ENCODE data around the gene PLEKHN1.

PLEKHN1 gene

DNA sequence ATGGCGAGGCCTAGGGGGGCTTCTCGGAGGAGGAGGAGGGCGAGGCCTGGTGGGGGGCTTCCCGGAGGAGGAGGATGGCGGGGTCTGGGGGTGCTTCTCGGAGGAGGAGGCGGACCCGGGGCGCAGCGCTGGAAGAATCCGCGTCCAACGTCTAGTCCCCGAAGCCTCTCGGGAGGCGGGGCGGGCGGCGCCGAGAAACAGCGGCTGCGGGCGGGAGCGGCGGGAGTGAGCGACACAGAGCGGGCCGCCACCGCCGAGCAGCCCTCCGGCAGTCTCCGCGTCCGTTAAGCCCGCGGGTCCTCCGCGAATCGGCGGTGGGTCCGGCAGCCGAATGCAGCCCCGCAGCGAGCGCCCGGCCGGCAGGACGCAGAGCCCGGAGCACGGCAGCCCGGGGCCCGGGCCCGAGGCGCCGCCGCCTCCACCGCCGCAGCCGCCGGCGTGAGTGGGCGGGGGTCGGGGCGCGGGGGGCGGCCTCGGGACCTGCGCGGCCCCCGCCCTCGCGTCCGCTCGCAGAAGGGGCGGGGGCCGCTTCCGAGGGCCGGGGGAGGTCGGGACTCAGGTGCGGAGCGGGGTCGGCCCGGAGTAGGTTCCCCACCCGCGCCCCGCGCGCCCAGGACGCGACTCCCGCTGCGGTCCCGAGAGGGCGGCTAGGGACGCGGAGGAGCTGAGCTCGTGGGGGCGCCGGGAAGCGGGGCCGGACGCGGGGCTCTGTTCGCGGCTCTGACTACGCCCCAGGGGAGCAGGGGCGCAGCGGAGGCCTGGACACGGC, 5.7 kb upstream of the PLEKHN1 start, which contains the start of gene KLHL17:
KLHL17 (plus strand) TSS at position 222 of the 769 bp plus-strand sequence; CDS start at position 332, 110 bp downstream.
- DNase-seq (ENCODE audit: low read depth): no peak

DNA sequence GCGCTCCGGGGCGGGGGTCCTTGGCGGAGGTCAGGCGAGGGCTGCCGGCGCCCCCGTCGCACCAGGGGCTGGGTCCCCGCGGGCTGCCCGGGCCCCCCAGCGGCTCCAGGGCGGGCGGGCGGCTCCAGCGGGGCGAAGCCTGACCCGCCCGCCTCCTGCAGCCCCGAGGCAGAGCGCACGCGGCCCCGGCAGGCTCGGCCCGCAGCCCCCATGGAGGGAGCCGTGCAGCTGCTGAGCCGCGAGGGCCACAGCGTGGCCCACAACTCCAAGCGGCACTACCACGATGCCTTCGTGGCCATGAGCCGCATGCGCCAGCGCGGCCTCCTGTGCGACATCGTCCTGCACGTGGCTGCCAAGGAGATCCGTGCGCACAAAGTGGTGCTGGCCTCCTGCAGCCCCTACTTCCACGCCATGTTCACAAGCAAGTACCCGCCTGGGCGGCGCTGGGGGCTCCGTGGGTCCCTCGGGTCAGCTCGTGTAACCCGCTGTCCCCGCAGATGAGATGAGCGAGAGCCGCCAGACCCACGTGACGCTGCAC, 5.1 kb upstream of the PLEKHN1 start:
- no peak for DNase-seq (ENCODE audit: low read depth)

DNA sequence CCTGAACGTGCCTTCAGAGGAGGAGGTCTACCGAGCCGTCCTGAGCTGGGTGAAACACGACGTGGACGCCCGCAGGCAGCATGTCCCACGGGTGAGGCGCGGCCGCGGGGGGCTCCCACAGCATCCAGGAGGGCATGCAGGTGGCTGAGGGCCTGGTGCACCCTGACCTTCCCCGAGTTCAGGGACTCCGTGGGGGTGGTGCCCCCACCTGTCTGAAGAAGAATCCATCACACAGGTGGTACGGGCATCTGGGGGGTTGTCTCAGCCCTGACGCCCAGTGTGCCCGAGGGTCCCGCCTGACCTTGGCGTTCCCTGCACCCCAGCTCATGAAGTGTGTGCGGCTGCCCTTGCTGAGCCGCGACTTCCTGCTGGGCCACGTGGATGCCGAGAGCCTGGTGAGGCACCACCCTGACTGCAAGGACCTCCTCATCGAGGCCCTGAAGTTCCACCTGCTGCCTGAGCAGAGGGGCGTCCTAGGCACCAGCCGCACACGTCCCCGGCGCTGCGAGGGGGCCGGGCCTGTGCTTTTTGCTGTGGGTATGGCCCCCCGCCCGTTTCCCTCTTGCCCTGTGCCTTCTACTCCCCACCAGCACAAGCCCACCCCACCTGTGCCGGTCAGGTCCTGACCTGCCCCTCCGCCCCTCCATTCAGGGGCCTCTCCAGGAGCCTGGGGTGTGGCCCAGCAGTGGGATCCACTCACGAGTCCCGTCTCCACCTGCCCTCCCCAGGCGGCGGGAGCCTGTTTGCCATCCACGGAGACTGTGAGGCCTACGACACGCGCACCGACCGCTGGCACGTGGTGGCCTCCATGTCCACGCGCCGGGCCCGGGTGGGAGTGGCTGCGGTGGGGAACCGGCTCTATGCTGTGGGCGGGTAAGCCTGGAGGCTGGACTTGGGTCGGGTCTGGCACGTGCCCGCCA, 3.6 kb upstream of the PLEKHN1 start:
- DNase-seq (ENCODE audit: low read depth): no peak

DNA sequence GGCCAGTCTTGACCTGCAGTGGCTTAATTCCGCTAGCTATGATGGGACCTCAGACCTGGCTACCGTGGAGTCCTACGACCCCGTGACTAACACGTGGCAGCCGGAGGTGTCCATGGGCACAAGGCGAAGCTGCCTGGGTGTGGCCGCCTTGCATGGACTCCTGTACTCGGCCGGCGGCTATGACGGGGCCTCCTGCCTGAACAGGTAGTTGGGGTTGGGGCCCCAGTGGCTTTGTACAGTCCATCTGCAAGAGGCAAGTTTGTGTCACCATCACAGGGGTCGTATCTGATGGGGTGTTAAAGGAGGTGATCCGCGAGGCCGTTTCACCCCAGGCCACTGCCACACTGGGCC, 3.0 kb upstream of the PLEKHN1 start:
- no peak for DNase-seq (ENCODE audit: low read depth)

DNA sequence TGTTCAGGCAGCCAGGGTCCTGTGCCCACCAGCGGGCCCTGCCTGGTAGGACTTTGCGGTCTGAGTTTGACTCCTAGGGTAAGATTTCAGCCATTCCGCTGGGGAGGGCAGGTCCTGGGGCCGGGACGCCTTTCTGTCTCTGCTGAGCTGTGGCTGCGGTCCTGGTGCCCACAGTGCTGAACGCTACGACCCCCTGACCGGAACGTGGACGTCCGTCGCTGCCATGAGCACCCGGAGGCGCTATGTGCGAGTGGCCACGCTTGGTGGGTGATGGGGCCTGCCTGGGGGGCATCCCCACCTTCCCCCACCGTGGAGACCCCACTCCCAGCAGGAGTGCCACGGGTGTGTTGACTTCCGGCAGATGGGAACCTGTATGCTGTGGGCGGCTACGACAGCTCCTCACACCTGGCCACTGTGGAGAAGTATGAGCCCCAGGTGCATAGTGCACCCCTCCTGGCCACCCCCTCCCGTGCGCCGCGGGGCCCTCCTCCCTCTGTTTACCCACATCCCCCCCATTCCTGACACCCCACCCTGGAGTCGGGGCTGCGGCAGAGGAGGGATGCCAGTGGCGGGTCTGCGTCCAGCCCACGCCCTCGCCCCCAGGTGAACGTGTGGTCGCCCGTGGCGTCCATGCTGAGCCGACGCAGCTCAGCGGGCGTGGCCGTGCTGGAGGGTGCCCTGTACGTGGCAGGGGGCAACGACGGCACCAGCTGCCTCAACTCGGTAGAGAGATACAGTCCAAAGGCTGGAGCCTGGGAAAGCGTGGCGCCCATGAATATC, 2.3 kb upstream of the PLEKHN1 start:
- no peak for DNase-seq (ENCODE audit: low read depth)

DNA sequence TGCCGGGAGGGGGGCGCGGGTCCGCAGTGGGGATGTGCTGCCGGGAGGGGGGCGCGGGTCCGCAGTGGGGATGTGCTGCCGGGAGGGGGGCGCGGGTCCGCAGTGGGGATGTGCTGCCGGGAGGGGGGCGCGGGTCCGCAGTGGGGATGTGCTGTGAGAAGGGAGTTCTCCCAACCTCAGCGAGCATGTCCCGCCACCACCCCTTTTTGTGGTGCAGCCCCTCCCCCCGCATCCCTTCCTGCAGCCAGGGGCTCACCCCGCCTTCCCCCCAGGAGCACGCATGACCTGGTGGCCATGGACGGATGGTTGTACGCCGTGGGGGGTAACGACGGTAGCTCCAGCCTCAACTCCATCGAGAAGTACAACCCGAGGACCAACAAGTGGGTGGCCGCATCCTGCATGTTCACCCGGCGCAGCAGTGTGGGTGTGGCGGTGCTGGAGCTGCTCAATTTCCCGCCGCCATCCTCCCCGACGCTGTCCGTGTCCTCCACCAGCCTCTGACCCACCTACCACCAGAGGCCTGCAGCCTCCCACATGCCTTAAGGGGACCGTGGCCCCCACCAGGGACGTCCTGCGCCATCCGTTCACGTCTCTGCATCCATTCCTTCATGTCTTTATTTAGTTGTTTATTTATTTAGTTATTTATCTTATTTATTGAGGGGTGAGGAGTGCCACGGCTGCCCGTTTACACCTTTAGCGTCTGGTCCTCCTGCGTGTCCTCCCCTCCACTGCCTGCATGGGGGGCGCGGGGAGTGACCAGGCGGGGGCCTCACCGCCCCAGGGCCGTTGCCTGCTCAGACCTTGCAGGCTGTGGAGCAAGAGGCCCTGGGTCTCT, 1.4 kb upstream of the PLEKHN1 start:
- DNase-seq (ENCODE audit: low read depth): no peak

DNA sequence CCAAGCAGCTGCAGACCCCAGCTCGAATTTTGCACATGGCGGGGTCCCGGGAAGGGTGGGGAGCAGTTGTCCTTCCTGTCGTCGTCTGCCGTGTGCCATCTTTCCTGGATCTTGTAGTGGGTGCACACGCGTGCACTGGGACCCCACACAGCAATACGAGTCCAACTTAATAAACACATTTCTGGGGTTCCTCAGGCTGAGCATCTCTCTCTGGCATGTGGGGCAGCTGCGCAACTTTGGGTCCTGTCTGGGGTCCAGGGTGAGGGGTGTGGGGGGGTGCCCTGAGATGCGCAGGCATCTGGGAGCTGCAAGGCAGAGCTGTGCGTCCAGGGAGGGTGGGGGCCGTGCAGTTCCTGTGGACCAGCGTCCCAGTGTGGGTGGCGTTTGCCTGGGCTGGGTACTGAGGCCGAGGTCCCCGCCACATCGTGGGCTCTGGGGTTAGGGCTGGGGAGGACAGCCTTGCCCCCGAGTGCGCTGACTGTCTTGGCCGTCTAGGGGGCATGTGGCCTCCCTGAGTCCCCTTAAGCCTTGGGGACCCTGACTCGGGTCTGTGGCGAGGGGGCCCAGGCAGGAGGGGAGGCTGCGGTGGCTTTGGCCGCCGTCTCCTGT, 652 bp upstream of the PLEKHN1 start:
- DNase-seq (ENCODE audit: low read depth): no peak

DNA sequence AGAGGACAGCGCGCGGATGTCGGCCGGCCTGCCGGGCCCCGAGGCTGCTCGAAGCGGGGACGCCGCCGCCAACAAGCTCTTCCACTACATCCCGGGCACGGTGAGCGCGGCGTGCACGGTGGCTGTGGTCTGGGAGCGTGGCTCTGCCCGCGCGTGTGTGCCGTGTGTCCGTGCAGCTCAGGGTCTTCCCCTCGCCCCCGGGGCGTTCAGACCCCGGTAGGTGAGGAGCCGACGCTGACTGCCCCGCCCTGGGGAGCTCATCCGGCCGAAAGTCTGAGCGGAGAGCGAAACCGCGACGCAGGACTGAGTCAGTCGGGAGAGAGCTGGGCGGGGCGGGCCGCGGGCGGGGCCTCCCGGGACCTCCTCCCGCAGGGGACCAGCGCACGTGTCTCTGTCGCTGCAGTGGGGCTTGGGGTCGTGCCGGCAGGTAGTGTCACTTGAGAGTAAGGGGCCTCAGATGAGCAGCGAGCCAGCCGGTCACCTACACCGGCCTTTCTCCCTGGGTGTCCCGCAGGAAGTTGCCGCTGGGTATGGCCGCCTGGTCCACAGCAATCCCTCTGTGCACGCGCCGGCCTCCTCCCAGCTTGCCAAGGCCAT, 520 bp downstream of the PLEKHN1 start:
- DNase-seq (ENCODE audit: low read depth): peak; percentile 41

DNA sequence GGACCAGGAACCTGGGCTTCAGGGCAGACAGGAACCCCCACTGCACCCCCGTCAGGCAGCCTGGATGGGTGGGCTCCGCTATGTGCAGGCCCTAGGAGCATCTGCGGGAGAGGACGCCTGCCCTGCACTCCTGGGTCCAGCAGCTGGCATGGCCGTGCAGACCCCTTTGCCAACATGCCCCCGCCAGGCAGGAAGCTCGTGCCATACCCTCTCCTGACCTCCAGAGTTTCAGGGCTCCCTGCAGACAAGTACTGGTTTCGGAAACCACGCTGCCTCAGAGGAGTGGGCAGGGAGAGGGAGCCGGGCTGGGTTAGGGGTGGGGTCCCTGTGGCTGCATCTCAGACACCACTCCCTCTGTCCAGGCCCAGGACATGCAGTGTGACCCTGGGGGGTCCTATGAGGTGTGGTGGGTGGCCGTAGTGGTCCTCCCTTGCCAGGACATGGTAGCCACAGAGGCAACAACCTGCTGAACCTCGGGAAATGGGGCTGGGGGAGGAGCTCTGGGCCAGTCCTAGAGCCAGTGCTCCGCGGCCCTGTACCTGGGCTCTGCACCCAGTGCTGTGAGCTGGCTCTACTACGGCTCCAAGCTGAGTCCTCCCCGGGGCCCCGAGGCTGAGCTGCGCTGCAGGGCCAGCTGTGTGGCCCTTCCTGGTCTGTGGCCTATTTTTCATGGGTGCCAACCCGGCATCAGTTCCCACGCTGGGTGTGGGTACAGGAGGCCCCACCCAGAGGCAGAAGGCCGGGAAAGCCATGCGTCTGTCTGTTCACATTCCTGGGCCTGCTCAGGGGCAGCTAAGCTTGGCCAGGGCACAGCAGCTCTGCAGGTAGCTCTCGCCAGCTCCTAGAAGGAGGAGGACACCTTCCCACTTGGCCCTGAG, 1.4 kb downstream of the PLEKHN1 start:
- no peak for DNase-seq (ENCODE audit: low read depth)

DNA sequence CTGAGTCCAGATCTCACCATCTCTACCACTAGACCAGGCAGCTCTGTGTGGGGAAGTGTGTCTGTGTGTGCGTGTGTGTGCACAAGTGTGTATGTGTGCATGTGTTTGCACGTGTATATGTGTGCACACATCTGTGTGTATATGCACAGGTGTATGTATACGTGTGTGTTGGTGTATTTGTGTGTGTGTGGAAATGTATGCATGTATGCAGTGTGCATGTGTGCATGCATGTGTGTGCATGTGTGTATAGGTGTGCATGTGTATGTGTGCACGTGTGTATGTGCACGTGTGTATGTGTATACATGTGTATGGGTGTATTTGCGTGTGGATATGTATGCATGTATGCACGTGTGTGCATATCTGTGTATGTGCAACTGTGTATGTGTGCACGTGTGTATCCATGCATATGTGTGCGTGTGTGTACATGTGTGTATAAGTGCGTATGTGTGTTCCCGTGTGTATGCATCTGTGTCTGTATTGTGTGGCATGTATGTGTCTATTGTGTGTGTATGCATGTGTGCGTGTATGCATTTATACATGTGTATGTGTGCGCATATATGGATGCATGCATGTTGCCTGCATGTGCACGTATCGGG, 3.1 kb downstream of the PLEKHN1 start:
- DNase-seq (ENCODE audit: low read depth): no peak

DNA sequence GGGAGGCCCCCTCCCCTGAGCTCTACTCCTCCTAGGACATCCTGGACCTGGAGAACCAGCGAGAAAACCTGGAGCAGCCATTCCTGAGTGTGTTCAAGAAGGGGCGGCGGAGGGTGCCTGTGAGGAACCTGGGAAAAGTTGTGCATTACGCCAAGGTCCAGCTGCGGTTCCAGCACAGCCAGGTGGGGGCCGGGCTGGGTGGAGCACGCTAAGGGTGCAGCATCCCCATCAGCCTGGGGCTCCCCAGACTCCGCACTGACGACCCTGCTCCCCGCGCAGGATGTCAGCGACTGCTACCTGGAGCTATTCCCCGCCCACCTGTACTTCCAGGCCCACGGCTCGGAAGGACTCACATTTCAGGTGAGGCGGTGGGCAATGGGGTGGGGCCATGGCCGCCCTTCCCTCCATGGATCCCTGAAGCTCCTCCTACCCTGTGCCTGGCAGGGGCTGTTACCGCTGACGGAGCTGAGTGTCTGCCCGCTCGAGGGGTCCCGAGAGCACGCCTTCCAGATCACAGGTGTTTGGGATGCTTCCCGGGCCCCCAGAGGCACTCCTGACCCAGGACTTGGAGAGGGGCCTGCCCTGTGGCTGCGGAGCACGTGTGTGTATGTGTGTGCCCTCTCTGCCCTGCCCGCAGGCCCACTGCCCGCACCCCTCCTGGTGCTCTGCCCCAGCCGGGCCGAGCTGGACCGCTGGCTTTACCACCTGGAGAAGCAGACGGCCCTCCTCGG, 4.1 kb downstream of the PLEKHN1 start:
- no peak for DNase-seq (ENCODE audit: low read depth)

DNA sequence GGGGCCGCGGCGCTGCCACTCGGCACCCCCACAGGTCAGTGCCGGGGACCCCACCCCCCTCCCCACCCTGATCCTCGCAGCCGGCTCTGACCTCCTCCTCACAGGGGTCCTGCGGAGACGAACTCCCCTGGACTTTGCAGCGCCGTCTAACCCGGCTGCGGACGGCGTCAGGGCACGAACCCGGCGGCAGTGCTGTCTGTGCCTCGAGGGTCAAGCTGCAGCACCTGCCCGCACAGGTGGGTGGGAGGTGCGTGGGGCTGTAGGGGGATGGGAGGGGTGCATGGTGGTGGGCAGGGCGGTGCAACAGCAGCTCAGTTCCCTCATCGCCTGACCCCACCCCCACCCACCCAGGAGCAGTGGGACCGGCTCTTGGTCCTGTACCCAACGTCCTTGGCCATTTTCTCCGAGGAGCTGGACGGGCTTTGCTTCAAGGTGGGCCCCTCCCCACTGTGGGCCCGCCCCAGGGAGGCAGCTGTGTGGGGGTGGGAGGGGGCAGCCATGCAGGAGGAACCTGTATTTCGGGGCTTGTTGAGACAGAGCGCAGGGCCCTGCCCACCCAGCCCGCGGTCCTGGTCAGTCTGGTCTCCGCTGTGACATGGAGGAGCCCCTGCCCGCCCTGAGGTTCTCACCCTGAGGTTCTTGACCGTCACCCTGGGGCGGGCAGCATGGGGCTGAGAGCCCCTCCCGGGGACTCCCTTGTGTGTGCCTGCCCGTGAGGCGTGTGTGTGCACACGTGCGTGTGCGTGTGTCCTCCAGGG, 4.9 kb downstream of the PLEKHN1 start:
- DNase-seq (ENCODE audit: low read depth): no peak

DNA sequence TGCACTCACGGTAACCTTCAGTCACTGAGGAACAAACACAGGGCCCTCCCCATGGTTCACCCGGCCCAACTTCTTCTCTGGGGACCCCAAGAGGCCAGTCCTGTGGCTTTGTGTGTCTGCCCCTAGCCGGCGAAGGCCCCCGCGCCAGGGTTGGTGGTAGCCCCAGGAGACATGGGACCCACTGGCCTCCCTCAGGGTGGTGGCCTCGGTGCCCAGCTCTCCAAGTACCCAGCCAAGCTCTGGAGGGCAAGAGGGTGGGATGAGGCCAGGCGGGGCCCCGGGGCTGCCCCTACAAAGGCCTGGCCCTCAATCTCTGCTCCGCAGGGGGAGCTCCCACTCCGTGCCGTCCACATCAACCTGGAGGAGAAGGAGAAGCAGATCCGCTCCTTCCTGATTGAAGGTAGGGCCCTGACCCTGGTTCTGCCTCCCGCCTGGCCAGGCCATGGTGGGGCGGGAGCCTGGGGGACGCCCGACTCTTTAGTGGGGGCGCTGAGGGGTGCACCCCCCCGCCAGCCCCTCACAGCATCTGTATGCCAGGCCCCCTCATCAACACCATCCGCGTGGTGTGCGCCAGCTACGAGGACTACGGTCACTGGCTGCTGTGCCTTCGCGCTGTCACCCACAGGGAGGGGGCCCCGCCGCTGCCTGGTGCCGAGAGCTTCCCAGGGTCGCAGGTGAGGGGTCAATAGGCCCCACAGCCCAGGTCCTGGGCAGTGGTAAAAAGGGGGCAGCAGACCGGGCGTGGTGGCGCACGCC, 5.6 kb downstream of the PLEKHN1 start:
- DNase-seq (ENCODE audit: low read depth): no peak

DNA sequence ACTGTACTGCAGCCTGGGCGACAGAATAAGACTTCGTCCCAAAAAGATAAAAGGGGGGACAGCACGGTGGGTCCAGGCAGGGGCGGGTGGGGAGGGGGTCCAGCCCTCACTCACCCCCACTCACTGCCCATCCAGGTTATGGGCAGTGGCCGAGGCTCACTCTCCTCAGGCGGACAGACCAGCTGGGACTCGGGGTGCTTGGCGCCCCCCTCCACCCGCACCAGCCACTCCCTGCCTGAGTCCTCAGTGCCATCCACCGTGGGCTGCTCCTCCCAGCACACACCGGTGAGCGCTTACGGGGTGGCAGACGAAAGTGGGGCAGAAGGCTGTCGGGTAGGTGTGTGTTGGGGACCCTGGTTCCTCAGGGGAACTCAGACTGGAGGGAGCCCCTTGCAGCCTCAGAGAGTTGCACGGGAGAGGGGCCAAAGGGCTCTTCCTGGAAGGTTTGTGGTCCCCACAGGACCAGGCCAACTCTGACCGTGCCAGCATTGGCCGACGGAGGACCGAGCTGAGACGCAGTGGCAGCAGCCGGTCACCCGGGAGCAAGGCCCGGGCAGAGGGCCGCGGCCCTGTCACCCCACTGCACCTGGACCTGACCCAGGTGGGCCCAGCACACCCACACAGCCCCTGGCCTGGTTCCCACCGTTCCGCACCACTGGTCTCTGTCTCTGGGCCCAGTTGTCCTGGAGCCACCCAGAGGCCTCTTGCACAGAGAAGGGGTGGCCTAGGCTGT, 6.6 kb downstream of the PLEKHN1 start:
- DNase-seq (ENCODE audit: low read depth): no peak

DNA sequence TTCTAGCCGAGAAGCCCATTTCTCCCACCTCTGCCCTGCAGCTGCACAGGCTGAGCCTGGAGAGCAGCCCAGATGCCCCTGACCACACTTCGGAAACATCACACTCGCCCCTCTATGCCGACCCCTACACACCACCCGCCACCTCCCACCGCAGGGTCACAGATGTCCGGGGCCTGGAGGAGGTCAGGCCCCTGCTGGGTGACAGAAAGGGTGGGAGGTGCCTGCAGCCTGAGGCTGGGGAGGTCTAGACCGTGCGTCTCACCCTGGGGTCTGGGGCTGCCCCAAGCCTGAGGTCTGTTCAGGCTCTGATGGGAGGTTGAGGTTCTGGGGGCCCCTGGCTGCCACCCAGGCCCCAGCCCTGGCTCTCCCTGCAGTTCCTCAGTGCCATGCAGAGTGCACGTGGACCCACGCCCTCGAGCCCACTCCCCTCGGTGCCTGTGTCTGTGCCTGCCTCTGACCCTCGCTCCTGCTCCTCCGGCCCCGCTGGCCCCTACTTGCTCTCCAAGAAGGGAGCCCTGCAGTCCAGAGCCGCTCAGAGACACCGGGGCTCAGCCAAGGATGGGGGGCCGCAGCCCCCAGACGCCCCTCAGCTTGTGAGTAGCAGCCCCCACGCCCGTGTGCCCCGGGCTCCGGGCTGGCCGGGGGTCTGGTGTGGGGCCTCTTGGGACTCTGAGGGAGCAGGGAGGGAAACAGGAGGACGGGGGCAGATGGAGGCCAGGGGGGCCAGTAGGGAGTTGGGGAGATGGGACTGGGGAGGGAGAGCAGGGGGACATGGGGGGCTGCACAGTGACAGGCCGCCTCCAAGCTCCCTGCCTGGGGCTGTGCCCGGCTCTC, 7.4 kb downstream of the PLEKHN1 start:
- no peak for DNase-seq (ENCODE audit: low read depth)

Data from CMK (cell line).